HepG2 (cell line): ENCODE results near the gene NT5C2. TPM values are rescaled to one million over a fixed set of nuclear protein-coding genes. Genes with fewer than 3 reads are reported as not detected.

Experiments used
- ATAC-seq: fragments of 200-7000 bp; cut with Tn5 transposase; 3 replicates; pipeline ENCODE4 v1.9.1; 2020; ENCODE audit warnings: mild to moderate bottlenecking, moderate library complexity
- BruUV-seq: library from RNA; stranded (reverse); fragments of 400-500 nt; replicated peaks from 2 replicates; lab custom pipeline; 2021; lab: Mats Ljungman, UMichigan
- CTCF ChIA-PET: fragments of 300-600 bp; formaldehyde crosslinking; extraction: SDS; loops from one replicate; lab custom pipeline; 2021; ENCODE audit warnings: low total read pairs, inconsistent platforms, low intra/inter-chr PET ratio; lab: Yijun Ruan, JAX
- POLR2A ChIA-PET: fragments of 350-600 bp; sonication (Branson Sonifier 250); formaldehyde crosslinking; loops from one replicate; lab custom pipeline; 2020; ENCODE audit warnings: antibody characterized with exemption, inconsistent platforms; lab: Yijun Ruan, JAX
- DNase-seq: peaks from one replicate; pipeline ENCODE4 v3.0.0-alpha.2; 2015; ENCODE audit warnings: low spot score
- FAIRE-seq: peaks from 3 replicates; lab custom pipeline; 2011; peaks lifted over from hg19 to GRCh38; lab: Jason Lieb, UNC
- H2AFZ ChIP-seq: one replicate; pipeline ENCODE4 v1.6.1; 2011; ENCODE audit warnings: low read length, inconsistent platforms
- H3K27ac ChIP-seq: fragments of 300-600 bp; 3 replicates; pipeline ENCODE4 v1.8.0; 2011; ENCODE audit warnings: mixed run types, mild to moderate bottlenecking, mixed read lengths, low read length, inconsistent platforms; ENCODE audit not compliant: insufficient read depth; ENCODE audit errors: extremely low read length
- H3K27me3 ChIP-seq, 2 experiments: fragments of 200-600 bp in 1 of 2; 2 replicates in 1 of 2; 3 replicates in 1 of 2; pipeline versions ENCODE4 v1.6.0 to v1.8.0; 2011; ENCODE audit warnings: low read length in 2 of 2, mild to moderate bottlenecking in 2 of 2, moderate library complexity in 2 of 2, inconsistent platforms in 1 of 2; ENCODE audit not compliant: insufficient read depth in 2 of 2, control insufficient read depth in 1 of 2
- H3K36me3 ChIP-seq, 2 experiments: fragments of 200-600 bp in 1 of 2; replicated peaks in 1 of 2; 2 replicates in 1 of 2; 3 replicates in 1 of 2; pipeline versions ENCODE4 v1.5.1 to v1.8.0; 2011; ENCODE audit warnings: low read length in 2 of 2, inconsistent platforms in 1 of 2; ENCODE audit not compliant: insufficient read depth in 2 of 2, control insufficient read depth in 1 of 2
- H3K4me1 ChIP-seq: 2 replicates; pipeline ENCODE4 v1.5.1; 2012; ENCODE audit warnings: low read length, inconsistent platforms; ENCODE audit not compliant: insufficient read depth
- H3K4me2 ChIP-seq: 2 replicates; pipeline ENCODE4 v1.6.0; 2011; ENCODE audit warnings: low read depth, low read length, inconsistent platforms
- H3K4me3 ChIP-seq, 3 experiments: fragments of 200-600 bp in 1 of 3; sonication (generic), shearing (Covaris generic) in 1 of 3; replicated peaks in 1 of 3; 2 replicates each; pipeline ENCODE4 v1.5.1; 2011 to 2016; ENCODE audit warnings: low read length in 3 of 3, inconsistent platforms in 2 of 3, low read depth in 2 of 3, mild to moderate bottlenecking in 2 of 3, control low read depth in 1 of 3, mixed read lengths in 1 of 3; ENCODE audit not compliant: insufficient read depth in 1 of 3
- H3K79me2 ChIP-seq: one replicate; pipeline ENCODE4 v1.6.1; 2011; ENCODE audit warnings: low read length, inconsistent platforms; ENCODE audit not compliant: insufficient read depth
- H3K9ac ChIP-seq: 2 replicates; pipeline ENCODE4 v1.6.0; 2011; ENCODE audit warnings: mild to moderate bottlenecking, low read depth, low read length, inconsistent platforms; ENCODE audit not compliant: insufficient read depth
- H3K9me3 ChIP-seq: 2 replicates; pipeline ENCODE4 v1.5.1; 2012; ENCODE audit warnings: mild to moderate bottlenecking, low read length
- H4K20me1 ChIP-seq: 2 replicates; pipeline ENCODE4 v1.6.0; 2011; ENCODE audit warnings: inconsistent platforms, mild to moderate bottlenecking, low read length, moderate library complexity; ENCODE audit not compliant: insufficient read depth
- ELF4 ChIP-seq: sonication (generic); formaldehyde crosslinking; IDR thresholded peaks from 2 replicates; pipeline ENCODE4 v1.5.0; 2020; ENCODE audit warnings: missing genetic modification reagents, mild to moderate bottlenecking, moderate library complexity, borderline replicate concordance
- EP300 ChIP-seq, 3 experiments: sonication (generic) in 1 of 3; formaldehyde crosslinking in 1 of 3; IDR thresholded peaks; 2 replicates each; pipeline versions ENCODE4 v1.5.1 to v1.6.1; 2011 to 2020; ENCODE audit warnings: low read depth in 2 of 3, low read length in 2 of 3, borderline replicate concordance in 1 of 3, improper control_type of control experiment in 1 of 3, mild to moderate bottlenecking in 1 of 3, missing genetic modification reagents in 1 of 3, moderate library complexity in 1 of 3
- ETV5 ChIP-seq: IDR thresholded peaks from 2 replicates; pipeline ENCODE4 v1.6.1; 2018; ENCODE audit warnings: missing biosample characterization, missing genetic modification reagents, inconsistent platforms, borderline replicate concordance
- SOX13 ChIP-seq, 3 experiments: fragments of 450-650 bp in 1 of 3; sonication (generic) in 1 of 3; formaldehyde crosslinking in 1 of 3; IDR thresholded peaks in 2 of 3; conservative IDR thresholded peaks in 1 of 3; 2 replicates each; pipeline versions ENCODE4 v1.5.0 to v1.6.1; 2016 to 2020; ENCODE audit warnings: antibody characterized with exemption in 1 of 3, mild to moderate bottlenecking in 1 of 3, missing compliant biosample characterization in 1 of 3, missing genetic modification reagents in 1 of 3, moderate library complexity in 1 of 3
- SOX5 ChIP-seq: IDR thresholded peaks from 2 replicates; pipeline ENCODE4 v1.6.1; 2016; ENCODE audit warnings: borderline replicate concordance
- SP5 ChIP-seq: IDR thresholded peaks from 2 replicates; pipeline ENCODE4 v1.6.1; 2016; ENCODE audit warnings: low read depth, borderline replicate concordance
- TAF1 ChIP-seq: sonication (generic); formaldehyde crosslinking; IDR thresholded peaks from 2 replicates; pipeline ENCODE4 v1.4.0; 2020; ENCODE audit warnings: missing genetic modification reagents
- THAP11 ChIP-seq: IDR thresholded peaks from 2 replicates; pipeline ENCODE4 v1.6.1; 2016; ENCODE audit warnings: missing biosample characterization, missing genetic modification reagents
- ZNF317 ChIP-seq: sonication (generic); formaldehyde crosslinking; IDR thresholded peaks from 2 replicates; pipeline ENCODE4 v1.5.0; 2020; ENCODE audit warnings: mild to moderate bottlenecking, missing genetic modification reagents
- ZSCAN22 ChIP-seq: sonication (generic); formaldehyde crosslinking; IDR thresholded peaks from 2 replicates; pipeline ENCODE4 v1.4.0; 2020; ENCODE audit warnings: mild to moderate bottlenecking, missing genetic modification reagents
- WGBS: methylation state at CpG from one replicate; pipeline ENCODE4 v1.1.6; 2017; ENCODE audit warnings: low lambda C conversion rate; 5-methylcytosine and 5-hydroxymethylcytosine counted together
- in situ Hi-C: cut with HindIII; loops from 2 replicates; pipeline ENCODE4 v1.10.0; 2017; ENCODE audit warnings: low pct_unique_long_range_greater_than_20kb; ENCODE audit not compliant: extremely low pct_ligation_motif_present
- intact Hi-C: fragments of 100-400 bp; cut with micrococcal nuclease; formaldehyde crosslinking; loops from one replicate; pipeline ENCODE4 v1.10.0; 2022; ENCODE audit not compliant: unreplicated experiment
- polyA plus RNA-seq, 8 experiments: library from polyadenylated mRNA; depleted of rRNA in 3 of 8; stranded (reverse) in 7 of 8; unstranded in 1 of 8; fragments of >200 nt; fragmentation: Illumina TruSeq in 4 of 8; extraction: Trizol in 4 of 8; gene quantifications; 2 replicates each; pipeline versions ENCODE4 v1.2.1 to v1.2.3, GENCODE V29; 2011 to 2016; ENCODE audit warnings: low read depth in 4 of 8, missing spikeins in 1 of 8, mixed read lengths in 1 of 8; ENCODE audit not compliant: insufficient read depth in 1 of 8
- total RNA-seq, 5 experiments: library from RNA; depleted of rRNA; stranded (reverse); fragments of >200 nt; fragmentation: Illumina TruSeq; extraction: Trizol; gene quantifications; 2 replicates each; pipeline ENCODE4 v1.2.3, GENCODE V29; 2016; ENCODE audit warnings: low read depth in 1 of 5

NT5C2 gene
- total and polyA plus RNA-seq, 2 of the 13 experiments (the other 11 are each of a cell fraction or from before 2014, with no cell fraction given), result 40.6 to 55.2 TPM

DNA sequence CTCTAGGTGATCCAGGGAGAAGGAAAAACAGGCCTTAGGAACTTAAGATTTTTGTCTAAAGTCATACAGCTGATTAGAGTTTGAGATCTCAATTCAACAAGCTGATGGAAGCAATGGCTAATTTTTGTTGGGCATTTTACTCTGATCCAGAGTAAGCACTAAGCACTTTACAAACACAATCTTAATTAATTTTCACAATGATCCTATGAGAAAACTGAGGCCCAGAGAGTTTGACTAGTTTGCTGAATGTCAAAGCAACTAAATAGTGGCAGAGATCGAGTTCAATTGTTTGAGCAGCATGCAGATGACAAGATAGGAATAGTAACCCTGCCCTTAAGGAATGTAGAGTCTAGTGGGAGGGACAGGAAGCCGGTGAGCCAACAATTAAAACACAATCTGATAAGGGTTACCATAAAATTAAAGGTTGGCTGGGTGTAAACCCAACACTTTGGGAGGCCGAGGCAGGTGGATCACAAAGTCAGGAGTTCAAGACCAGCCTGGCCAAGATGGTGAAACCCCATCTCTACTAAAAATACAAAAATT lies 39.1 kb upstream of the NT5C2 start:
- no TSS peak for BruUV-seq
- no peaks in the 10 kb centered on the region for H3K79me2 ChIP-seq
- TF ChIP-seq EP300 (IDR thresholded peaks at IDR 0.05; ENCODE audit: low read depth in 2 of 2, low read length in 2 of 2) (0 out of 4 replicates have a peak, but pooled peaks of 1 of the 2 experiments have one; percentile 27), EP300 (CRISPR knock-in tag; IDR thresholded peaks at IDR 0.05; ENCODE audit: borderline replicate concordance) (no peak), SP5 (CRISPR knock-in tag) (0 out of 2 replicates have a peak, but pooled peaks have one; percentile 36), THAP11 (CRISPR knock-in tag) (0 out of 2 replicates have a peak, but pooled peaks have one; percentile 2), ZNF317 (CRISPR knock-in tag) (0 out of 2 replicates have a peak, but pooled peaks have one; percentile 33), TAF1 (CRISPR knock-in tag) (0 out of 2 replicates have a peak, but pooled peaks have one; percentile 4), ETV5 (CRISPR knock-in tag) (0 out of 2 replicates have a peak, but pooled peaks have one; percentile 29), SOX13 (IDR thresholded peaks at IDR 0.05) (no peak), SOX13 (CRISPR knock-in tag; conservative IDR thresholded peaks at IDR 0.05 in 1 of 2, IDR thresholded peaks at IDR 0.05 in 1 of 2) (peak in 1 of 2 experiments; percentile 64; a peak in 1 of 4 replicates), ELF4 (CRISPR knock-in tag) (no peak), SOX5 (CRISPR knock-in tag) (peak; percentile 29; the same call in 1 of the 2 replicates), ZSCAN22 (CRISPR knock-in tag) (no peak)
- WGBS, result 6% methylated on average over 3 of the region's 3 CpGs
- no peaks in the 10 kb centered on the region for H3K27me3 ChIP-seq
- intact Hi-C loops, result loop anchor here (2.0 kb wide), 1 partner anchor 39 kb away; the partner anchor contains the start of gene NT5C2
- no peak overlapping the region for H3K4me3 ChIP-seq
- no peaks in the 10 kb centered on the region for H4K20me1 ChIP-seq
- no peak for FAIRE-seq
- H3K4me2 ChIP-seq, result peak overlapping the region; percentile 49
- ATAC-seq, result 0 out of 3 replicates have a peak, but pooled peaks have one; percentile 5
- no peaks in the 10 kb centered on the region for H3K9me3 ChIP-seq
- H3K36me3 ChIP-seq, result no peaks in the 10 kb centered on the region
- H3K4me1 ChIP-seq, result peaks cover 67% of the 10 kb centered on the region
- peak; percentile 74 for DNase-seq
- peak overlapping the region; percentile 51 for H3K9ac ChIP-seq
- H2AFZ ChIP-seq, result no peak overlapping the region
- H3K27ac ChIP-seq, result peak overlapping the region; percentile 81
- CTCF ChIA-PET, result no interaction called here
- POLR2A ChIA-PET, result interaction anchor here (1.1 to 6.3 kb wide), 7 partner anchors 9 to 78 kb away, joined by 4 to 65 read pairs (median 10); partner anchors contain the start of gene NT5C2
- in situ Hi-C loops, result no loop called here
